ENCODE data around the gene PLEKHA3.
"Not testable (repeated sequence)": the region's sequence is repeated elsewhere in the genome, so short reads cannot be mapped to it uniquely, and the experiment has no call there.

PLEKHA3 gene

DNA sequence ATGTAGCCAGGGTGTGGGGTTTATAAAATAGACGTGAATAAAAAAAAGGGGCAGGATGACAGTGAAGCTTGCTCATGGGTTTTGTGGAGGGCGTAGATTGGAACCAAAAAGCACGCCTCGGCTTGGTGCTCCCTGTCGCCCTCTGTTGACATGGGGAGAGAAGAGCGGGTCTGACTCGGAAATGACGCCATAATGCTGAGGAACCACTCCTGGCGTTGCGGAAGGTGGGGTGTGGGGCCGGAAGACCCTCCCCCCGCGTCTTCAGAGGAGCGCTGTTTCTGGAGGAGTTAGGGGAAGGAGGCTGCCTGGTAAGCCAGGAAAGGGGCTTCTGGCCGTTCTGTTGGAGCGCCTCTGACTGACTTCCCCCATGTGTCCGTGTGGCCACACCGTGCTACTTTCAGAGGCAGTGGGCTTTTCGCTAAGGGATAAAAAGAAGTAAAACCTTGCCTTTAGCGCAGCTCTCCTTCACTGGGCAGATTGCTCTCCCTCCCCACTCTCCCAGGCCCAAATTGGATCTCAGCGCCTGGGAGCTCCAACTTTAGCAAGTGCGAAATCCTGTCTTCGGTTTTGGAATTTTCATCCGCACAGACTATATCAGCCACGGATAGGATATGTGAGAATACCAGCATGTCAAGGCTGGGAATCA, 42.8 kb downstream of the PLEKHA3 start:
- peak; percentile 56 for DNase-seq (ENCODE audit: low read depth, low spot score)

- no peak for DNase-seq (ENCODE audit: low read depth, low spot score)
Observed at GRCh38 chr2:178523596-178524134, 43.4 kb downstream of the PLEKHA3 start.

GRCh38 chr2:178525010-178525409, 44.8 kb downstream of the PLEKHA3 start:
- not testable (repeated sequence) for DNase-seq (ENCODE audit: low read depth, low spot score)

GRCh38 chr2:178525460-178525859, 45.2 kb downstream of the PLEKHA3 start:
- DNase-seq (ENCODE audit: low read depth, low spot score) = not testable (repeated sequence)

- no peak for DNase-seq (ENCODE audit: low read depth, low spot score)
Observed at GRCh38 chr2:178526256-178526655, 46.0 kb downstream of the PLEKHA3 start.

GRCh38 chr2:178527592-178527991, 47.3 kb downstream of the PLEKHA3 start:
- no peak for DNase-seq (ENCODE audit: low read depth, low spot score)

DNA sequence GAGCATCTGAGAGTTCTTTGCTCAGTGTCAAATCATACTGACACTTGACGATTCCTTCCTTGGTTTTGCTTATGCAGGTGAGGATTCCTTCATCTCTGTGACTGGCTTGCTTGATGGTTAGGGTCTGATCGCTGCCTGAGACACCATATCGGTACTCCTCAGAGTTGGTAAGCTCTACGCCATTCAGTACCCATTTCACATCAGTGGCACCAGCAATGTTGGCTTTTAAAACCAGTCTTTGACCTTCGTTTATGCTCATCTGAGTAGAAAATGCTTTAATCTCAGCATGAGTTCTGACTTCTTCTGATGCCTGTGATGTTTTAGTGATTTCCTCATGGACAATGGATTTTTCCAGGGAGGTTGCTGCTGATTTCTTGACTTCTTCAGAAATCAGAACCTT, 48.4 kb downstream of the PLEKHA3 start:
- no peak for DNase-seq (ENCODE audit: low read depth, low spot score)

DNA sequence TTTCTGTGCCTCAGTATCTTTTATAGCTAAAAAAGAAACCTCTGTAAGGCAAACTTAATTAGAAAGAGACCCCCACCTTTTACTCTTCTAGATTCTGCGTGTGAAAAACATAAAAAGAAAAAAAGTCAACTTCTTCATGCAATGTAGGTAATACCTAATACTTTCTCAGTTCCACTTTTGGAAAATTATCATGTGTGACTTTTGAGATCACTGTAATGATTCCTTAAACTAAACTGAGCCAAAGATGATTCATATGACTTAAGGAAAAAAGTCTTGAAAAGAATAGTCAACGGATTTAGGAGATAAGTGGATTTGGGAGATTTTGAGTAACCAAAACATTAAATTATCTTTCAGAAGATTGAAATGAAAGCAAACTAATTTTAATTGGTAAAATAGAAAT, 48.9 kb downstream of the PLEKHA3 start:
- DNase-seq (ENCODE audit: low read depth, low spot score) = no peak

DNA sequence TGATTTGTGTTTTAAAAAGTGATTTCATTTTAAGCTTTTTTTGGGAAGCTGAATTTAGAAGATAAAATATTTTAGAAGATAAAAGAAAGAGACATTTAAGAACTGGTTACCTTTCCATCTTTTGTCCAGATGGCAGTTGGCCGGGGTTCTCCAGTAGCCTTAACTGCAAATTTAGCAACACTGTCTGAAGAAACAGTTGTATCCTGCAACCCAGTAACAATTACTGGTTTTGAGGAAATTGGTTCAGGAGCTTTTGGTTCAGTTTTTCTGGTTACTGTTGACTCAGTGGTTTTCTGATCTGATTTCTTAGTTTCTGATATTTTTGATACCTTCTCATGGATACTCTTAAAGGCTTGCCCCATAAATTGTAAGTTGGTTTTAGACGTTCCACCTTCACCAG, 49.9 kb downstream of the PLEKHA3 start:
- no peak for DNase-seq (ENCODE audit: low read depth, low spot score)

DNA sequence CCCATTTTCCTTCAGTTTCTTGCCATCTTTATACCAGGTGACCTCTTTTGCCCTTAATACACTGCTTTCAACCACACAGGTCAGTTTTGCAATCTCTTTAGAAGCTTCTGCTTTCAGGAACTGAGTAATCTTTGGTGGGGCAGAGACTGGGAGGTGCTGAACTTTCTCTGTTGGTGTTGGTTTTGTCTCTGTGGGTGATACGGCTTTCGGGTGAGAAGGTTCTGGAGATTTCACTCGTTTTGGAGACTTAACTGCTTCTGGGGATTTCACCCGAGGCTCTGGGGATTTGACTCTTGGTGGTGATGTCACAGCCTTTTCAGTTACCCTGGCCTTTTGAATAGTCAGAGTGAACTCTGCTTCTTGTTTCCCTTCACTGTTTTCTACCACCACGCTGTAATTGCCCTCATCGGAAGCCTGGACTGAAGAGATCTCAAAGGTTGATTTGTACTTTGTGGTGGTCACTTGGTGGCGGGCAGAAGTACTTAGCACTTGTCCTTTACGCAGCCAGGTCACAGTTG, 50.4 kb downstream of the PLEKHA3 start:
- no peak for DNase-seq (ENCODE audit: low read depth, low spot score)

- DNase-seq (ENCODE audit: low read depth, low spot score) = no peak
Observed at GRCh38 chr2:178531168-178531567, 50.9 kb downstream of the PLEKHA3 start.

- DNase-seq (ENCODE audit: low read depth, low spot score) = no peak
Observed at GRCh38 chr2:178536037-178536436, 55.8 kb downstream of the PLEKHA3 start.

DNA sequence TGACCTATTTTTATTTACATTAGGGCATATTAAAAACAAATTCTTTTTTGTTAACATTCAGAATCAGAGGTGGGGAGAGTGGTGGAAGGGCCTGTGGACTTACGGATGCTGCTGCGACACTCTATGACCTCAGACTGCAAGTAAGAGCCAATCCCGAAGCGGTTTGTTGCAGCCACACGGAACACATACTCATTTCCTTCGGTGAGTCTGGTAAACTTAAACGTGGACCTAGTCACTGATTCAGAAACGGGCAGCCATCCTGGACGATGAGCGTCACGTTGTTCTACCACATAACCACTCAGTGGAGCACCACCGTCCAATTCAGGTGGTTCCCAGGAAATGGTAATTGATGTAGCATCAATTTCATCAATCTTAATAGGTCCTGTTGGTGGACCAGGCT, 61.9 kb downstream of the PLEKHA3 start:
- DNase-seq (ENCODE audit: low read depth, low spot score) = no peak

DNA sequence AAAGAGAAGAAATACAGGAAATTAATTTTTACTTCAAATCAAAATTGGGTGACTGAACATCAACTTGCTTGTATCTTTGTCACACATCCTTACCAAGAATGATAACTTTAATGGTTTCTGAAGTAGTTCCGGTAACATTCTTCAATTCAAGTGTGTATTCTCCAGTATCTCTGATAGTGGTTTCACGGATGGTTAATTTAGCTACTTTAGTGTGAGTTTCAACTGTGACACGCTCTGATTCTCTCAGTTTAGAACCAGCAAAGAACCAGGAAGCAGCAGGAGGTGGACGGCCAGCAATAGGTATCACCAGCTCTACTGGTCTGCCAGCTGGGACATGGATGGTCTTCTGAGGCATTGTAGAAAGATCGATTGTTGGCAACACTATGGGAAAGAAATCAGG, 62.3 kb downstream of the PLEKHA3 start:
- no peak for DNase-seq (ENCODE audit: low read depth, low spot score)

DNA sequence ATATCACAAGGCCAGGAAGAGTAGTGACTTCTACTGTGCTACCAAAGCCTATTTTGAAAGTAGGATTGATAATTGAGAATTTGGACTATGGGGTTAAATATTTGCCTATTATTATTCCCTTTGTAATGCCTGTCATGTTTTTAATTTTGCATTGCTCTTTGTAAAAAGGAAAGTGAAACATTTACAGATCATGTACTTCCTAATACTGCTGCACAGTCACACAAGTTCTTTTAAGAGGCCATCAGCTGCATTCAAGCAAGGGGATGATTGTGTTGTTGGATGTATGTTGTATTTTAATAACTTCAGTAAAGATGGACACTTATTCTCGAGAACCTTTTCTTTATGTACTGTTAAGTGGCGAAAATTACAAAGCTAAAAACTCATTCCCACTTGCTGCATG, 70.1 kb downstream of the PLEKHA3 start:
- DNase-seq (ENCODE audit: low read depth, low spot score) = no peak

GRCh38 chr2:178553047-178553446, 72.8 kb downstream of the PLEKHA3 start:
- DNase-seq (ENCODE audit: low read depth, low spot score) = no peak
